Stimulated activated CD4-positive, alpha-beta T cell treated with anti-CD3 and anti-CD28 coated beads, Interleukin-1b, Interleukin-23, amount 100 ng/mL, for 48 hours (primary cell): ENCODE measurements around the gene KAT2B.
"Not testable (repeated sequence)": the region's sequence is repeated elsewhere in the genome, so short reads cannot be mapped to it uniquely, and the experiment has no call there.

Experiments used
- DNase-seq: peaks from one replicate; pipeline ENCODE4 v3.0.0-alpha.2; 2020

The KAT2B gene

DNA sequence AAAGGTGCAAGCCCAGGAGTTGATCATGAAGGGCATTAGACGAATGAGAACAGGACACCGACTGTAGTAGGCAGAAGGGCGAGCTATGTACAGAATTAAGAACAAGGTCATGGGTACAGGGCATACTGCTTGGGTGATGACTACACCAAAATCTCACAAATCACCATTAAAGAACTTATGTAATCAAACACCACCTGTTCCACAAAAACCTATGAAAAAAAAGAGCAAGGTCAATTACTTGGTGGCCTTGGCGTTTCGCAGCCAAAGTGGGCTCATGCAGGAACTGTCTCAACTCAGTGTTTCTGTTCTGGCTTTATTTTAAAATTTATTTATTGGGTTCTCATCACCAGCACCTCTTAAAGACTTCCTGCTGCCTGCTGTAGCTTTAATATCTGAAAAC lies 2.1 kb downstream of the KAT2B start:
- DNase-seq, result no peak

DNA sequence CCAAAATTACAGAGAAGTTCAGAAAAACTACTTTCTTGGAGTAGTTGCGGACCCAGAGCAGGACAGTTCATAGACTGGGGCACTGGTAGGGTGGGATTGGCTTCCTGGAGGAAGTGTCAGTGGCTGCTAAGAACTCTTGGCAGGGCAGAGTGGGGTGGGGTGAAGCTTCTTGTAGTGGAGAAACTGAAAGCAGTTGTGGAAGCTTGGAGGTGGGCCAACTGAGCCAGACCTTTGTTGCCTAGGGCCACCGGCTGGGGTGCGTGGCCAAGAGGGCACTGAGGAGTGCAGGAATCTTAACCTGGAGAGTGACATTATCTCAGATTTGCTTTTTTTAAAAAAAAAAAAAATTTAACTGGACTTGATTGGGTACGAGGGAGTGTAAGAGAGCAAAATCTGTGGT lies 3.1 kb downstream of the KAT2B start:
- peak; percentile 35 for DNase-seq

DNA sequence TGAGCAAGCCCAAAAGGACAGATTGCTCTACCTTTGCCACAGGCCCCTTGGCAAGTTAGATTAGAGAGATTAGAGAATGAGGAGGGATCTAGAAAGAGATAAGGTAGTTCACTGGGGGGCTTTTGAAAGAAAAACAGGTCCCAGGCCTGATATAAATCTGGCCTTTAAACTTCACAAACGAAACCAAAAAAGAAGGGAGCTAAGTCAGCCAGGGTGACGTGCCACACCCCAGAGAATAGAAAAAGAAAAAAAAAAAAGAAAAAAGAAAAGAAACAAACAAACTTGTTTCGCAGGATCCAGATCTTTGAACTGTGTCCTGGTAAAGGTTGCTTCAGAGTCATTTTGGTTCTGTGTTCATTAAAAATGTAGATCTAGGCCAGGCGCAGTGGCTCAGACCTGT lies 3.6 kb downstream of the KAT2B start:
- no peak for DNase-seq

DNA sequence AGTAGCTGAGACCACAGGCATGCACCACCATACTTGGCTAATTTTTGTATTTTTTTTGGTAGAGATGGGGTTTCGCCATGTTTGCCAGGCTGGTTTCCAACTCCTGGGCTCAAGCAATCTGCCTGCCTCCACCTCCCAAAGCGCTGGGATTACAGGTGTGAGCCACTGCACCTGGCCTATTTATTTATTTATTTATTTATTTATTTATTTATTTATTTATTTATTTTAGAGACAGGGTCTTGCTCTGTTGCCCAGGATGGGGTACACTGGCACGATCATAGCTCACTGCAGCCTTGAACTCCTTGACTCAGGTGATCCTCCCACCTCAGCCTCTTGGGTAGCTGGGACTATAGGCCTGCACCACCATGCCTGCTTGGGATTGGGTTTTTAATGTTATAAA lies 4.9 kb downstream of the KAT2B start:
- not testable (repeated sequence) for DNase-seq

DNA sequence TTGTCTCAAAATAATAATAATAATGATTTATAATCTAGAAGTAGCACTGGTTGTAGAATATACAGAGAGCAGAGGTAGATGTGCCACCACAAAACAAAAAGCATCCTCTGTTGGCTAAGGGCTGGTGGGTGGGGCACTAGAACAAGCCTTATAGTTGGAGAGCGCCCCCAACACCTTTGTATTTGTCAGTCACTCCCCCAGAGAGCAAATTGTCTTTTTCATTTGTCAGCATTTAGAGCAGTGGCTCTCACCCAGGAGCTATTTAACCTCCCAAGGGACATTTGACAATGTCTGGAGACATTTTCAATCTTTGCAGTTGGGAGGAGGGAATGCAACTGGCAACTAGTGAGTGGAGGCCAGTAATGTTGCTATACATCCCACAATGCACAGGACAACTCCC lies 6.3 kb downstream of the KAT2B start:
- DNase-seq, result no peak

DNA sequence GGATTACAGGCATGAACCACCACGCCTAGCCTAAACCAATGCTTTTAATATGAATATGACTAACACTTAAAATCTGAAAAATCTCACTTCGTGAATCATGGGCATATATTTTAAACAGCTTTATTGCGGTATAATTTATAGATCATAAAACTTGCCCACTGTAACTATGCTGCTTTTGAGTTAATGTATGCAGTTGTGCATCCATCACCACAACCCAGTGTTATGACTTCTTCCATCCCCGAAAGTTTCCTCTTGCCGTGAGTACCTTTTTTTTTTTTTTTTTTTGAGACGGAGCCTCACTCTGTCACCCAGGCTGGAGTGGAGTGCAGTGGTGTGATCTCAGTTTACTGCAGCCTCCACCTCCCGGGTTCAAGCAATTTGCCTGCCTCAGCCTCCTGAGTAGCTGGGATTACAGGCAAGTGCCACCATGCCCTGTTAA lies 7.1 kb downstream of the KAT2B start:
- no peak for DNase-seq

DNA sequence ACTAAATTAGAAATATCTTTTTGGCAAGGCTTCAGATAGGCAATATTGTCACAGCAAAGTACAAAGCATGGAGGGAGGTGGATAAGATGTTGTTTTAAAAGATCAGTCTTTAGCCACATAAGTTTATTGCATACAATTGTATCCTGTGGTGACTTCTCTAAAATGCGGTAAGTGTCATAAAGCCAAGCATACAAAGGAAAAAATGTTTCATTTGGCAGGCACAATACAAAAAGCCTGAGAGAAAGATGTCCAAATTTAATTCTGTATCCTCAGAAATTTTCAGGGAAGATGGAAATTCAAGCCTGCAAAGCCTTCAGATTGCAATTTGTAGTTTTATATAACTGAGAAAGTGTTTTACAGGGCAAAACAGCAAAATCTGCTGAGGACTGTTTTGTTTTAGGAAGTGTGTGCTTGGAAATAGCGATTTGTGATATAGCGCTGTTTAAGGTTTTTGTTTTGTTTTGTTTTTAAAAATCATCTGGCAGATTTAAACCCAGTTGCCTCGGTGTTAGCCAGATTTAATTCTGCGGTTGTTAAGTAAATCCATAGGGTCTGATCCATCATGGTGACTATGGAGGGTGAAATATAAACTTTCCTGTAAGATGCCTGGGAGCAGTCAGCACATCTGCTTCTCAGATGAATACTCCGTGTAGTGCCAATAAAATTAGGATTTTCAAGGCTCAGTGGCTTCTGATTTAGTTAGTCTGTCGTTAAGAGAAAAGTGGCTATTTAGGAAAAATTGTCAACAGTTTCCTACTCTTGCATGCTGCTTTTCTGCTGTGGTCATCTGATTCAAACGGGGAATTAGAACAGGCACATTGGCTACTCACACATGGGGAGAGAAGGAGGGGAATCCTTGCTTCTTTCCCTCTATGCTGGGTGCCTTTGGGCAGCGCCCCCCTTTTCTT lies 8.0 kb downstream of the KAT2B start:
- DNase-seq, result no peak

DNA sequence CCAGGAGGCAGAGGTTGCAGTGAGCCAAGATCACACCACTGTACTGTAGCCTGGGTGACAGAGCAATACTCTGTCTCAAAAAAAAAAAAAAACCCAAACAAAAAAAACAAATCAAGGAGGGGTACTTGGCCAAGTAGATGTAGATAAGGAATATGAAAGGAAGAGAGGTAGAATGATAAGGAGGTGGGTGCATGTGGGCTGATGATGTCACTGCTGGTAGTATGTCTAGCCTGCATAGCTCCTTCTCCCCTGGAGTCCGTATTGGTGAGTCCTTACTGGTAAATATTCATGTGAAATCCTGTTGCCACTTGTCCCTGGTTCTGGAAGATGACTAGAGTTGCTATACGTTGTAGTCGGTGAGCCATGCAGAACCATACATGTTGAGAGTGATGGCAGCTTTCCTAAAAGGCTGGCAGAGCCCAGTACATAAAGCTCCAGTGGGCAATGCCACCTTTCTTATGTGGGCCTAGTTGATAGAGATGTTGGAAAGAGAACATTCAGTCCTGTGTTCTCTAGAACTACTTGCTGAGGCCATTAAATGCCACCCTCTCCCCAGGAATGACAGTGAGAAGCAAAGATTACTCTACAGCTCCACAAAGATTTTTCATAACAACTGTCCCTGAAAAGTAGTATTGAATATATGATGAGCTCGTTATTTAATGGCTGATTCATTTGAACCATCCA lies 11.0 kb downstream of the KAT2B start:
- DNase-seq, result no peak

DNA sequence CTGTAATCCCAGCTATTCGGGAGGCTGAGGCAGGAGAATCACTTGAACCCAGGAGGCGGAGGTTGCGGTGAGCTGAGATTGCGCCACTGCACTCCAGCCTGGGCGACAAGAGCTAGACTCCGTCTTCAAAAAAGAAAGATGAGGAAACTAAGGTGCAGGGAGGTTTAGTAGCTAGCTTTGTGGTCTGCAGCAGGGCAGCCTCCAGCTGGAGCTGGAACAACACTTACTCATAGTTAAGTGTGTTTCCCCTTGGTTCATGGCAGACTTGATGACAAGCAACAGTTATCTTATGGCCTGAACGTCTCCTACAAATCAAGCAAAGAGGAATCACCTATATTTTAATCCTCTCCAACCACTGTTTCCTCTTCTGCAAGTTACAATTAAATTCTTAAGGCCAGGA lies 12.6 kb downstream of the KAT2B start:
- DNase-seq, result no peak

DNA sequence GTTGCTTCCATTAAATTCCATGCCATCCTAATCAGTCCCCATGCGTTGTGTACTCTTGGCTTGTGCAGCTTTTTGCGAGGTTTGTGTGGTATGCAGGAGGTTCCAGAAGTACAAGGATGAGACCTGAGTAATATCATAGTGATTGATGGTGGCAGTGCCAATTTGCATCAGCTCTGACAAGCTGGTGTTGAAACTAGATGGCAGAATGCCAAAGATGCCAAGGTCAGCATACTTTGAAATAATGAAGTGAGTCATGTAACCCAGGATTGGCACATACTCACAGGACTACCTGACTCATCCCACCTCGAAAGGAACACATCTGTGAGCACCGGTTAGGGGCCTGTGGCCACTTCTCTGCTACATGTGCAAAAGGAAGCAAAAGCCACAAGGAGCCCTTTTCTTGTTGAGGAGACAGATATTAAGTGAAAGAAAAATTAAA lies 14.3 kb downstream of the KAT2B start:
- peak; percentile 85 for DNase-seq

DNA sequence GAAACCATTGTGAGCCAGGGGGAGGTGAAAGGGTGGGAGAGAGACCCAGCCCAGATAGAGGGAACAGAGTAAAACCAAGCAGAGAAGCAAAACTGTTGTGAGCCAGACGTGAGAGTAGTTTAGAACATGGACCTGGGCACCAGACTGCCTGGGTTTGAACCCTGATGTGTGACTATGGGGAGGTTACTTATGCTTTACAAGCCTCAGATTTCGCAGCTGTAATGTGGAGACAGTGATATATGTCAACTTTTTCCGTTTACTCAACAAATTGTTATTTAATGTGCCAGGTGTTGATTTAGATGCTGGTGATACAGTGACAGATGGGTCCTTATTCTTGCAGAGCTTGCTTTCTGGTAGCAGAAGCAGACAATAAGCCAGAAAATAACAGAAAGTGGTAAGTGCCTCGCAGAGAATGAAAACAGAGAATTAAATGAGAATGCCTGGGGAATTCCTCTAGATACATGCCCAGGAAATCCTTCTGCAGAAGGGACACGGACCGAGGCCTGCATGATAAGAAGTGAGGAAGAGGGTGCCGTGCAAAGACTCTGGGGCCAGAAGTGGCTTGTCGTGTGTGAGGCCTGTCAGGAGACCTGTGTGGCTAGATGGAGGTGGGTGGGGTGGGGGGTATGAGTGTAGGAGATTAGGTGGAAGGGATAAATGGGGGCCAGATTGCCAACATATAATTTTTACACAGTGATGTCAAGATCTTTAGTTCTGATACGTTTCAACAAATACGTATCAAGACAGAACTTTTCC lies 15.0 kb downstream of the KAT2B start:
- DNase-seq, result no peak

DNA sequence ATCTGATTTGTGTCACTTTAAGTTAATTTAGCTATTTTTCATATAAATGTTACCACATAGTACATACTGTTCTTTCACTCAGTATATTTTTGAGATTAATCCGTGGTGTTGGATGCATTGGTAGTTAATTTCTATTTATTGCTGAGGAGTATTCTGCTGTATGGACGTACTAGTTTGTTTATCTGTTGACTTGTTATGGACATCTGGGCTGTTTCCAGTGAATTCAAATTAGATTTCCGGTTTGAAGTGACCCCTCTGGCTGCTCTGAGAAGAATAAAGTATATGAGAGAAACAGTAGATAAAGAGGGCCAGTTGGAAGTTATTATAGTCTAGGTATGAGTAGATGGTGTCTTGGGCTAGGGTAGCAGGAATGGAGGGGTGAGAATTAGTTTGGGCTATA lies 15.6 kb downstream of the KAT2B start:
- no peak for DNase-seq

DNA sequence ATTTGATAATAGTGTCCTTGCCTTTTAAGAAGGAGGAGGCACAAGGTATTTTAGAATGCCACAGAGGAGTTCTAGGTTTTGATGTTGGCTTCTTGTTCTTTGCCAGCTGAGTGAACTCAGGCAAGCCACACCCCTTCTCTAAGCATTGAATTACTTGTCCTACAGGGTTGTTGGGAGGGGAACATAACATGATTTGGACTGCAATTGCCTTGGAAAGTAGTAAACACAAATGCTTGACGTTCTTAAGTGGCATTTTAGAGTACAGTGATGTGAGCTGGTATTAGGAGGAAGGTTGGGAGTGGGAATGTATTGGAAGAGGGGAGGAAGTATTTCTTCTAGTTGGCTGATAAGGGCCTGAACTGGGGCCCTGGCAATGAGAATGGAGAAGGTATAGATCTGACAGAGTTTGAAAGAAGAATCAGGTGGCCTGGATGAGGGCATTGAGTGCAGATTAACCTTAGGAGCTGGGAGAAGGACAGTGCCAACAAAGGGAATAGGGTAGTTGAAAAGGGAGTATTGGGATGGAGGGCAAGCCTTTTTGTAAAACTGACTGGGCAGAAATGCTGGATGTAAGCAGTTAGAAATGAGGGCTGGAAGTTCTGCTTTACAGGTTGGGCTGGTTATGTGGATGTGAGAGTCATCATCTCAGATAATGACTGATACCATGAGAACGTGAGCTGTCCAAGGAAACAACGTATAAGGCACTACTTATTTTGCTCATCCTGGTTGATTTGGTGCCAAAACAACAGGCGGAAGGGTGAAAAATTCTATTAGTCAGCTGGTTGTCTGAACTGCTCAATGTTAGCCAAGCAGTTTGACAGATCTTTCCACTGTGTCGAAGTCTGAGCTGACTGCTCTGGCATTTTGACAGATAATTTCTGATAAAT lies 16.7 kb downstream of the KAT2B start:
- peak; percentile 53 for DNase-seq

DNA sequence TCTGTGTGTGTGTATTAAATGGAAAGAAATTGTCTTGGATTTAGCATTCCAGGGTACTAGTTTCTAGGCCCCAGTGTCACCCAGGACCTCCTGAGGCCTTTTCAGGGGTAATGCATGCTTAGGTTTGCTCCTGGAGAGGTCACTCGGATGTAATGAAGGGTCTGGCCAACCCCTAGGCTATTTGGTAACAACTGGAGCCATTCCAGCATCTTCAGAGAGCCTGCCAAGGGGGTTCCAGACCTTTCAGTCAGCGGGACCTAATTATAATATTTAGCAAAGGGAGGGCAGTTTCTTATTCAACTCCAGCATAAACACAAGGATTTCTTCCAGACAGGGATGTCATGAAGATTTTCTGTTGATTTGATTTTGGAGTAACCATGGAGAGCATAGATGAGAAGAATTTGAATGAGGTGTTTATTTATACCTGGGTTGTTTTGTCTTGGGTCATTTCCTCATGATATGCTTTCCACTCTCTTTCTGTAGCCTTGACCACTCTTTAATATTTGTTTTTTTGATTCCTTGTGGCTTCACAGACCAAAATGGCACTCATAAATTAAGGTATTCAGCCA lies 17.4 kb downstream of the KAT2B start:
- DNase-seq, result no peak

DNA sequence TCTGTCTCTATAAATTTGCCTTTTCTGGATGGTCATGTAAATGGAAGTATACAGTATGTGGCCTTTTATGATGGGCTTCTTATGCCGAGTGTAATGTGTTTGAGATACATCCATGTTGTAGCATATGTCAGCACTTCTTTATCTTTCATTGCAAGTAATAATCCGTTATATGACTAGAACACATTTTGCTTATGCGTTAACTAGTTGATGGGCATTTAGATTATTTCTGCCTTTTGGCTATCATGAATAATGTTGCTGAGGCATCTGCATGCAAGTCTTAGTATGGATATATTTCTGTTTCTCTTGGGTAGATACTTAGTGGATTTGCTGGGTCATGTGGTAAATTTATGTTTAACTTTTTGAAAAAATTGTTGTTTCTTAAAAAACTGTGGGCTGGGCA lies 19.7 kb downstream of the KAT2B start:
- no peak for DNase-seq

DNA sequence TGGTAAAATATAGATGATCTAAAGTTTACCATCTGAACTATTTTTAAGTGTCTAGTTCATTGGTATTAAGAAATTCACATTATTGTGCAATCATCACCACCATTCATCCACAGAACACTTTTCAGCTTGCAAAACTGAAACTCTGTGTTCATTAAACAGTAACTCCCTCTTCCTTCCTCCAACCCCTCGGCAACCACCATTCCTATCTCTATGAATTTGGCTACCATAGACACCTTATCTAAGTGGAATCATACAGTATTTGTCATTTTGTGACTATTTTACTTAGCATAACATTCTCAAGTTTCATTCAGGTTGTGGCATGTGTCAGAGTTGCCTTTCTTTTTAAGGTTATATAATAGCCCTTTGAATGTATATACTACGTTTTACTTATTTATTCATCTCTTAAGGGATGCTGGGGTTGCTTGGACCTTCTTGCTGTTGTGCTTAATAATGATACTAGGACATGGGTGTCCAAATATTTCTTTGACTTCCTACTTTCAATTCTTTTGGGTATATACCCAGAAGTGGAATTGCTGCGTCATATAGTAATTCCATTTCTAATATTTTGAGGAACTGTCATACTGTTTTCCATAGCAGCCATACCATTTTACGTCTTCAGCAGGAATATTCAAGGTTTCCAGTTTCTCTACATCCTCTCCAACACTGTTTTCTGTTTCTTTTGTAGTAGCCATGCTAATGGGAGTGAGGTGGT lies 20.9 kb downstream of the KAT2B start:
- DNase-seq, result peak; percentile 27

DNA sequence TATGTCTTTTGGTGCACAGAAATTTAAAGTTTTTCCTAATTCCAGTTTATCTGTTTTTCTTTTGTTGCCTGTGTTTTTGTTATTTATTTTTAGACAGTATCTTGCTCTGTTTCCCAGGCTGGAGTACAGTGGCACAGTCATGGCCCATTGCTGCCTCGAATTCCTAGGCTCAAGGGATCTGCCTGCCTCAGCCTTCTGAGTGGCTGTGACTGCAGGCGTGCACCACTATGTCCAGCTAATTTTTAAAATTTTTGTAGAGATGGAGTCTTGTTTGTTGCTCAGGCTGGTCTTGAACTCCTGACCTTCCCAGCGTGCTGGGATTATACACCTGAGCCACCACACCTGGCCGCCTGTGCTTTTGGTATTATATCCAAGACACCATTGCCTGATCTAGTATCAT lies 22.8 kb downstream of the KAT2B start:
- no peak for DNase-seq

DNA sequence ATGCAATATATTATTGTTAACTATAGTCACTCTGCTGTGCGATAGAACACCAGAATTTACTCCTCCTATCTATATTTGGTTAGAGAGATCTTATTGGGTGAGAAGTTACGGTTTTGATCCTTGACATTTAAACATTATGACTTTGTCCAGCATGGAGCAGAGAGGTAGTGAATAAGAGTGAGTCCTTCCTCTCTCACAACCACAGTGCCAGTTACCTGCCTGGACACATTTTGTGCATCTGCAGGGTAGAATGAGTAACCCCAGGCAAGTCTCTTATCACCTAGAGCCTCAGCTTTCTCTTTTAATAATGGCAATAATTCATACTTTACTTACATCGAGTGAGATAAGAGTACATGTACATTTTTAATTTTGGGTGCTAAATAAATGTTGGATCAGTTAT lies 24.1 kb downstream of the KAT2B start:
- no peak for DNase-seq

DNA sequence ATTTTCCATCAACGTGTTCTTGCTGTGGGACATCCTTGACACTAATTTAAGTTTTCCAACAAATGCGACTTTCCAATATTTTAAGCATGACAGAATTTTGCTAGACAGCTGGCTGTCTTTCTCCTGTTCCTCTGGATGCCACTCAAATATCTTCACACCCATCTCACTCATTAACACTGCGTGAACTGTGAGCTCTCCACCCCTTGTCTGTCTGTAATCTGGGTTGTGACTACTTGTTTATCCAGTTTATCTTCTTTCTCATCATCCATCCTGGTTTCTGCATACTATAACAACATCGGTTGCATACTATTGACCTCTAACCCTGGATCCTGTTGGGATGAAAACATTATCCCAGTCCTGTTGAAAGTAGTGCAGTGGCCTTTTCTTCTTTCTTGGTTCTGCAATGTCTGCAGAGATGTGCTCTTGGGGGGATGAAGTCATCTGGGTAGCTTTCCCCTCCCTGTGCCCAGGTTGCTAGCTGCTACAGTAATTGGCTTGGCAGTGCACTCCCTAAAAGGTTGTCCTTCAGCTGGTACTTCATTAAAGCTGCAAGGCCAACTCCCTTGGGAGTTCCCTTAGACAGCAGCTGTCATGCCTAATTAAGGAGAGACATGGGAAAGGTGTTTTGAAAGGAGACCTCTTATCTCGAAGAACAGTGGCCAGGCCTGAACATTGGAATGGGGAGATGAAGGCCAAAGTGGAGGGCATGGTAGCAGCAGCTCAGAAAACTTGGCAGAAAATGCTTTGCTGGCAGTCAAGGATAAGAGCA lies 24.7 kb downstream of the KAT2B start:
- no peak for DNase-seq

DNA sequence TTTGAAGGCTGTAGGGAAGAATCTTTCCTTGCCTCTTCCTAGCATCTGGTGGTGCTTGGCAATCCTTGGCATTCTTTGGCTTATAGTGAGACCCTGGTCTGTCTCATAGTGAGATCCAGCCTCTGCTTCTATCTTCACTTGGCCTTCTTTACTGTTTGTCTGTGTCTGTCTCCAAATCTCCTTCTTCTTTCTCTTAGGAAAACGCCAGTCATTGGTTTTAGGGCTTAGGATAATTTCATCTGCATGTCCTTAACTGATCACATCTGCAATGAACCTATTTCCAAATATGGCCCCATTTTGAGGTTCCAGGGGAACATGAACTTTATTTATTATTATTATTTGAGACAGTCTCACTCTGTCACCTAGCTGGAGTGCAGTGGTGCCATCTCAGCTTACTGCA lies 25.8 kb downstream of the KAT2B start:
- no peak for DNase-seq
